SK-N-MC (cell line): ENCODE measurements around the gene DDX25.

Source experiments
- EZH2 ChIP-seq: fragments of 200-600 bp; sonication (generic); IDR thresholded peaks from one replicate; pipeline ENCODE4 v1.6.1; 2017; ENCODE audit warnings: antibody characterized with exemption
- FOXP2 ChIP-seq: optimal IDR thresholded peaks from 2 replicates; pipeline ENCODE3; 2011; ENCODE audit warnings: mild to moderate bottlenecking, moderate library complexity; ENCODE audit not compliant: insufficient read depth; ENCODE audit errors: extremely low read length, control extremely low read depth
- POLR2AphosphoS5 ChIP-seq: IDR thresholded peaks from 2 replicates; pipeline ENCODE4 v1.6.1; 2012; ENCODE audit warnings: mild to moderate bottlenecking, low read depth, low read length, borderline replicate concordance

DNA sequence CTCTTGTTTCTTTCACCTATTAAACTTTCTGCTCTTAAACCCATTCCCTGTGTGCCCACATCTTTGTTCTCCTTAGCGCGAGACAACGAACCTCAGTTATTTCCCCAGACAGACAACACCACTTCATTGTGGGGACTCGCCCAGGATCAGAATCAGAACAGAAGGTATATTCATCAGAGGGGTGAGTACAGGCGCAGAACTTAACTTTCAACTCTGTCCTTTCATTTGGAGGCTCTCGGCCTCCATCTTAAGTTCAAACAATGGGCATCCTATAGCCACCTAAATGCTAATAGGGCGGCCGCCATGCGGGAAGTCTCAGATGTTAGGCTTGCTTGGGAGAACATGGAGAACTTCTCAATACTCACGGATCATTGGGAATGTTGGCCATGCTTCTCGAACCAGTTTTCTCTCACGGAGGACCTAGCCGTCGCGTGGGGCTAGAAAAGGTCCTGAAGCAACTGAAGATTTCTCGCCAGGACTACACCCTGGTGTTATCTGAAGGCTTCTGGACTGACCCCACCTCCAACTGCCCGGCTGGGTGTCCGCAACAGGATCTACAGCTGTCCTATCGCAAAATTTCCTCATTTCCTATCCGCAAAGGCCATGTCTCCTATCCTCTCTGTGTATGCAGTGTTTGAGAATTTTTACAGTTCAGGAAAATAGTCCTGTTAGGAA lies 30.3 kb upstream of the DDX25 start:
- TF ChIP-seq EZH2 (no peak), POLR2AphosphoS5 (no peak), FOXP2 (no peak)
